Nephron (organoid): Measurements from ENCODE around the gene PCSK5.

Experiments used
- H3K27ac Mint-ChIP-seq, 3 experiments: 2 replicates each; pipeline ENCODE4 v1.8.0; 2020; ENCODE audit warnings: mixed read lengths in 3 of 3, mild to moderate bottlenecking in 2 of 3, moderate library complexity in 1 of 3
- H3K27me3 Mint-ChIP-seq: 2 replicates; pipeline ENCODE4 v1.8.0; 2021; ENCODE audit warnings: low read depth, mild to moderate bottlenecking, moderate library complexity, mixed read lengths
- H3K36me3 Mint-ChIP-seq: 2 replicates; pipeline ENCODE4 v1.8.0; 2020; ENCODE audit warnings: low read depth, mixed read lengths
- H3K4me1 Mint-ChIP-seq: 2 replicates; pipeline ENCODE4 v1.8.0; 2020; ENCODE audit warnings: mixed read lengths
- H3K4me3 Mint-ChIP-seq, 3 experiments: 2 replicates each; pipeline ENCODE4 v1.8.0; 2020; ENCODE audit warnings: mild to moderate bottlenecking in 3 of 3, mixed read lengths in 3 of 3, moderate library complexity in 2 of 3
- H3K9me3 Mint-ChIP-seq: 2 replicates; pipeline ENCODE4 v1.8.0; 2020; ENCODE audit warnings: mixed read lengths
- TF ChIP-seq, protein P1 (sequence below), 3 experiments: fragments of 200-600 bp; sonication (generic); IDR thresholded peaks; one replicate each; pipeline ENCODE4 v1.5.0; 2021; ENCODE audit warnings: antibody characterized with exemption in 3 of 3; ENCODE audit not compliant: unreplicated experiment in 3 of 3

PCSK5 gene

DNA sequence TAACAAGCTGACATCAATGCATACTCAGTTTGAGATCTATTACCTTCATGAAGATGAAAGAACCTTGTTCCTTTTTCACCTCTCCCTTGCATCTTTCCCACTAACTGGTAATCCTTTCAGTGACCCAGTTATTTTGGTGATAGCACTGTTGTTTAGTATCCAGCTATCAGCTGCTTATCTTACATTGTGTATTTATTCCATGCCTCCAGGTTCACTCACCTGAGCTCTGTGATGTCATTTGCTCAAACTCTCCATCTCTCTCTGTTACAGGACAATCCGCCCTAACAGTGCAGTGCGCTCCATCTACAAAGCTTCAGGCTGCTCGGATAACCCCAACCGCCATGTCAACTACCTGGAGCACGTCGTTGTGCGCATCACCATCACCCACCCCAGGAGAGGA lies 268.2 kb downstream of the PCSK5 start:
- Mint-ChIP-seq H3K9me3 (no peaks in the 10 kb centered on the region), H3K4me3 (no peak overlapping the region), H3K4me1 (peaks cover 46% of the 10 kb centered on the region), H3K36me3 (peaks cover 47% of the 10 kb centered on the region), H3K27me3 (no peaks in the 10 kb centered on the region), H3K27ac (peak overlapping the region in 1 of 3 experiments; percentile 44)
- TF ChIP-seq, protein P1, sequence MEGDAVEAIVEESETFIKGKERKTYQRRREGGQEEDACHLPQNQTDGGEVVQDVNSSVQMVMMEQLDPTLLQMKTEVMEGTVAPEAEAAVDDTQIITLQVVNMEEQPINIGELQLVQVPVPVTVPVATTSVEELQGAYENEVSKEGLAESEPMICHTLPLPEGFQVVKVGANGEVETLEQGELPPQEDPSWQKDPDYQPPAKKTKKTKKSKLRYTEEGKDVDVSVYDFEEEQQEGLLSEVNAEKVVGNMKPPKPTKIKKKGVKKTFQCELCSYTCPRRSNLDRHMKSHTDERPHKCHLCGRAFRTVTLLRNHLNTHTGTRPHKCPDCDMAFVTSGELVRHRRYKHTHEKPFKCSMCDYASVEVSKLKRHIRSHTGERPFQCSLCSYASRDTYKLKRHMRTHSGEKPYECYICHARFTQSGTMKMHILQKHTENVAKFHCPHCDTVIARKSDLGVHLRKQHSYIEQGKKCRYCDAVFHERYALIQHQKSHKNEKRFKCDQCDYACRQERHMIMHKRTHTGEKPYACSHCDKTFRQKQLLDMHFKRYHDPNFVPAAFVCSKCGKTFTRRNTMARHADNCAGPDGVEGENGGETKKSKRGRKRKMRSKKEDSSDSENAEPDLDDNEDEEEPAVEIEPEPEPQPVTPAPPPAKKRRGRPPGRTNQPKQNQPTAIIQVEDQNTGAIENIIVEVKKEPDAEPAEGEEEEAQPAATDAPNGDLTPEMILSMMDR (IDR thresholded peaks at IDR 0.05; ENCODE audit: unreplicated experiment in 3 of 3), result no peak

DNA sequence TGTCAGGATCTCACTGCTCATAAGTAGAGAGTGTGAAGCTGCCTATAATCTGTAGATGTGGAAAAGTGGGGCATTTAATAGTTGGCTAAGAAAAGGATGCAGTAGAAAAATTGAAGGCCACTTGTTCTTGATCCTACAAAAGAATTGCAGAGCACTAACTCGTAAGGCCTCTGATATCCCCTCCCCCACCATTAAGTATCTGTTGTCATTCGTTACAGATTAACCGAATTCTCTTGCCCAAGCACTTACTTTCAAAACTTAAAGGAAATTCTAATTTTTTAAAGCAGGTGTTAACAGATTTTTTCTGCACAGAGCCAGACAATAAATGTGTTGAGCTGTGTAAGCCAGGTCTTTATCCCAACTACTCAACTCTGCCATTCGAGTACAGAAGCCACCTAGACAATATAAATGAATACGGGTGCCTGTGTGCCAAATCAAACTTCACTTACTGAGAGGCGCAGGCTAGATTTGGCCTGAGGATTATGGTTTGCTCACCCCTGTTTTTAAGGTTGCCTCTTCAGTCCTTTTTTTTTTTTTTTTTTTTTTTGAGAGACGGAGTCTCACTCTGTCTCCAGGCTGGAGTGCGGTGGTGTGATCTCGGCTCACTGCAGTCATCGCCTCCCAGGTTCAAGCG lies 268.9 kb downstream of the PCSK5 start:
- H3K36me3 Mint-ChIP-seq, result peaks cover 47% of the 10 kb centered on the region
- TF ChIP-seq, protein P1 (IDR thresholded peaks at IDR 0.05; ENCODE audit: unreplicated experiment in 3 of 3), result no peak
- H3K4me3 Mint-ChIP-seq, result no peak overlapping the region
- H3K27me3 Mint-ChIP-seq, result no peaks in the 10 kb centered on the region
- no peaks in the 10 kb centered on the region for H3K9me3 Mint-ChIP-seq
- H3K27ac Mint-ChIP-seq, result peak overlapping the region in 2 of 3 experiments; percentile 44 to 77
- peaks cover 41% of the 10 kb centered on the region for H3K4me1 Mint-ChIP-seq

DNA sequence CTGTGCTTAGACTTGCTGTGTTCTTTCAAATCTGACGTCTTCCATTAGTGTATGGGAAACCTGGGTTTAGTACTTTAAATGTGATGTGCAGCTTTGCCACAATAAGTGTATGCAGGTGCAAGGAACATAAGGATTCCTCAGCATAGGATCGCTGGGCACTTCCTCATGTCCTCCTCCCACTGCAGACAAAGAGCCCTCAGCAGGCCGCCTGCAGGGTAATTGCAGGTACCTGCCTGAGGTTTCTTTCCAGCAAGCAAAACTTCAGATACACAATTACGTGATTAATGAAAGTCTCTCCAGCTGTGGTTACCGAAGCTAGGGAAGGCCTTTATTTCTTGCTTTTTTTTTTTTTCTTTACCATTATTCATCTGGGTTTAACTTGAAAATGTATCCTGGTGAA lies 270.6 kb downstream of the PCSK5 start:
- peak overlapping the region in 2 of 3 experiments; percentile 17 to 24 for H3K4me3 Mint-ChIP-seq
- peak overlapping the region; percentile 47 to 85 (median 77) for H3K27ac Mint-ChIP-seq
- TF ChIP-seq, protein P1 (IDR thresholded peaks at IDR 0.05; ENCODE audit: unreplicated experiment in 3 of 3), result no peak
- H3K27me3 Mint-ChIP-seq, result no peaks in the 10 kb centered on the region
- H3K9me3 Mint-ChIP-seq, result no peaks in the 10 kb centered on the region
- H3K4me1 Mint-ChIP-seq, result peaks cover 41% of the 10 kb centered on the region
- peaks cover 50% of the 10 kb centered on the region for H3K36me3 Mint-ChIP-seq

DNA sequence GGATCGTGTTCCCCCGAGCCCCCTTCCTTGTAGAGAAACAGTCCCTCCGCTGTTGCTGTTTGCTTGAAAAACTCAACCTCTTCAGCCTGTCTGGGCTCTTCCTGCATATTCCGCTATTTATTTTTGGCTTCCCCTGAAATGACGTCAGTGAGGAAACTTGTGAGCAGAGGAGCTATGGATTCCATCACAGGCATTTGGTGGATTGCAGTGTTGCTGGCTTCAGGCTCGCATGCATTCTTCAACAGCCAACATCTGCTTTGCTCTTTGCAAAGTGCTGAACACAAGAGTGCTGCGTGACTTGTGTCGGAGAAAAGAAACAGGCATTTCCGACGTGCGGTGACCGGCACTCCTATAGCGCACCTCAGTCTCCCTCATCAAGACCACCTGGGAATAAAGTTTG lies 271.1 kb downstream of the PCSK5 start:
- TF ChIP-seq, protein P1 (IDR thresholded peaks at IDR 0.05; ENCODE audit: unreplicated experiment in 3 of 3), result no peak
- Mint-ChIP-seq H3K9me3 (no peaks in the 10 kb centered on the region), H3K36me3 (peaks cover 50% of the 10 kb centered on the region), H3K4me3 (peak overlapping the region in 2 of 3 experiments; percentile 17 to 45), H3K4me1 (peaks cover 41% of the 10 kb centered on the region), H3K27ac (peak overlapping the region; percentile 47 to 85 (median 77)), H3K27me3 (no peaks in the 10 kb centered on the region)

DNA sequence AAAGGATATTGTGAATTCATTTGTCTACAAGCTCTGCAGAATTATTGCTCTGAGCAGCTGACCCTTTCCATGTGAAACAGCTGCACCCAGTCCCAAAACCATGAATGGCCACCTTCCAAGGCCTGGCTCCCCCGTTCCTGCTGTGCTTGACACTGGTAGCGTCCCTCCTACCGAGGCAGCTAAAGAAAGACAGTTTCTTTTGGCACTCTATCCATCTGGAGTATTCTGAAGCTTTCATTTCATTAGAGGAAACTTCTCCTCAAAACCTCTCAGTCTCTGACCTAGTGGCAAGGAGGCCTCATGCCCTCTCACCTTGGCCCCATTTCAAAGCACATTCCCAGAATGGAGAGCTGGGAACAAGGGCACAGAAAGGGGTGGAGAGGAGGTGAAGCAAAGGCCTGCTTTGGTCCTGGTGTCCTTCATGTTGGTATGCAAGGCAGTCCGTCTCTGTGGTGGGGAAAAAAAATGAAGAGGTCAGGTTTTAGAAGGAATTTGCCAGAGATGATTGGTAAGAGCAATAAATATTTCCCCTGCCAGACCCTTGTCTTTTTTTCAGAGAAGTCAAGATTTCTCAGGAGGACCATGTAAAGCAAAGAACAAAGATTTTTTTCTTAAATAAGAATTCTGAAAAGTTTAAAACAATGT lies 271.7 kb downstream of the PCSK5 start:
- TF ChIP-seq, protein P1 (IDR thresholded peaks at IDR 0.05; ENCODE audit: unreplicated experiment in 3 of 3), result no peak
- H3K4me3 Mint-ChIP-seq, result peak overlapping the region in 1 of 3 experiments; percentile 32
- no peaks in the 10 kb centered on the region for H3K27me3 Mint-ChIP-seq
- H3K4me1 Mint-ChIP-seq, result peaks cover 45% of the 10 kb centered on the region
- peaks cover 47% of the 10 kb centered on the region for H3K36me3 Mint-ChIP-seq
- H3K9me3 Mint-ChIP-seq, result no peaks in the 10 kb centered on the region
- H3K27ac Mint-ChIP-seq, result peak overlapping the region; percentile 47 to 85 (median 77)
